Brain microvascular endothelial cell (primary cell): Measurements from ENCODE around the gene LMAN2.

Experiments used
- DNase-seq: peaks from one replicate; pipeline ENCODE4 v3.0.0-alpha.2; 2020
- H3K27ac ChIP-seq: fragments of 250-450 bp; sonication (Bioruptor Pico); 2 replicates; pipeline ENCODE4 v1.5.1; 2020; ENCODE audit warnings: mild to moderate bottlenecking, moderate library complexity
- H3K27me3 ChIP-seq: fragments of 250-450 bp; sonication (Bioruptor Pico); replicated peaks from 2 replicates; pipeline ENCODE4 v1.5.1; 2020; ENCODE audit warnings: mild to moderate bottlenecking
- H3K36me3 ChIP-seq: fragments of 250-450 bp; sonication (Bioruptor Pico); replicated peaks from 2 replicates; pipeline ENCODE4 v1.5.1; 2020; ENCODE audit warnings: mild to moderate bottlenecking
- H3K4me3 ChIP-seq: 2 replicates; pipeline ENCODE4 v1.5.1; 2011; ENCODE audit warnings: low read depth, mild to moderate bottlenecking, control low read depth, low read length, moderate library complexity
- in situ Hi-C: cut with HindIII; loops from 2 replicates; pipeline ENCODE4 v1.10.0; 2017; ENCODE audit warnings: low sequenced_read_pairs, low pct_ligation_motif_present
- TF ChIP-seq, protein P1 (sequence below): IDR thresholded peaks from 2 replicates; pipeline ENCODE4 v1.5.1; 2011; ENCODE audit warnings: low read depth, mild to moderate bottlenecking, moderate library complexity, low read length, control low read depth, inconsistent platforms; ENCODE audit errors: missing control alignments

Gene LMAN2

DNA sequence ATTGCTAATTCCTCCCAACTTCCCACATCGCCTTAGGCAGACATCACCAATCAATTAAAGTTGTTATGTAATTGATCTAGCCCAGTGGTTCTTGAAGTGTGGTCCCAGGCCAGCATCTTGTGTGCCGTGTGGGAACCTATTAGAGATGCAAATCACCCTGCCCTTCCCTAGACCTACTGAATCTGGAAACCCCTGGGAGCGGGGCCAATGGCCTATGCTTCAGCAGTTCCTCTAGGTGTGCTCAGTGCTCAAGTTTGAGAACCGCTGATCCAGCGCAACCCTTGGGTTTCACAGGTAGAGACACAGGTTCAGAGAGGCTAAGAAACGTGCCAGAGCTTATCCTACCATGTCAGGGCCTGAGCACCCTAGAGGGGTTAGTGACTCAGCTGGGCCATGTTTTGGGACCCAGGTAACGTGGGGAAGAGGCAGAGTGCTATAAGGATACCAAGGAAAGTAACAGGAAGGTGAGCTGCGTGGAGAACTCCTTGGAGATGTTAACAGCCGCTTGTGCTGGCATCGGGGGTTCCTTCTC, 37.1 kb upstream of the LMAN2 start:
- TF ChIP-seq, protein P1, sequence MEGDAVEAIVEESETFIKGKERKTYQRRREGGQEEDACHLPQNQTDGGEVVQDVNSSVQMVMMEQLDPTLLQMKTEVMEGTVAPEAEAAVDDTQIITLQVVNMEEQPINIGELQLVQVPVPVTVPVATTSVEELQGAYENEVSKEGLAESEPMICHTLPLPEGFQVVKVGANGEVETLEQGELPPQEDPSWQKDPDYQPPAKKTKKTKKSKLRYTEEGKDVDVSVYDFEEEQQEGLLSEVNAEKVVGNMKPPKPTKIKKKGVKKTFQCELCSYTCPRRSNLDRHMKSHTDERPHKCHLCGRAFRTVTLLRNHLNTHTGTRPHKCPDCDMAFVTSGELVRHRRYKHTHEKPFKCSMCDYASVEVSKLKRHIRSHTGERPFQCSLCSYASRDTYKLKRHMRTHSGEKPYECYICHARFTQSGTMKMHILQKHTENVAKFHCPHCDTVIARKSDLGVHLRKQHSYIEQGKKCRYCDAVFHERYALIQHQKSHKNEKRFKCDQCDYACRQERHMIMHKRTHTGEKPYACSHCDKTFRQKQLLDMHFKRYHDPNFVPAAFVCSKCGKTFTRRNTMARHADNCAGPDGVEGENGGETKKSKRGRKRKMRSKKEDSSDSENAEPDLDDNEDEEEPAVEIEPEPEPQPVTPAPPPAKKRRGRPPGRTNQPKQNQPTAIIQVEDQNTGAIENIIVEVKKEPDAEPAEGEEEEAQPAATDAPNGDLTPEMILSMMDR = no peak
- in situ Hi-C loops = no loop called here
- no peak for DNase-seq
- H3K27ac ChIP-seq = no peak overlapping the region
- no peak overlapping the region for H3K4me3 ChIP-seq
- H3K36me3 ChIP-seq = no peaks in the 10 kb centered on the region
- no peaks in the 10 kb centered on the region for H3K27me3 ChIP-seq

DNA sequence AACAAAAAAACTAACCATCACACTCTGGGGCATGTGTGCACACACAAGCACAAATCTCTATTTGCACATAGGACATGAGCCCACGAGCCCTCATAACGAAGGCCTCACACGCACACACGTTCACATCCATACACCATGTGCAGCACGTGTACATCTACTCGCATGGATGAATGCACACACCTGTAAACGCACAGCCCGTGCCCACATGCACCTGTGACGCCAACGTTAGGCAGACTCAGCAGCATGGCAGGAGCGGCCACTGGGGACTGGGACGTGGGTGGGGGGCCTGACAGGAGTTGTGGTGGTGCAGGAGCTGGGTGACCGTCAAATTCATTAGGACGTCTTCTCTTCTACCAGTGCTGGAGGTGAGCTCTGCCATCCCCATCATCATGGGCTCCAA, 35.9 kb upstream of the LMAN2 start:
- H3K27me3 ChIP-seq = no peaks in the 10 kb centered on the region
- TF ChIP-seq, protein P1 = no peak
- no peak overlapping the region for H3K4me3 ChIP-seq
- in situ Hi-C loops = no loop called here
- no peak overlapping the region for H3K27ac ChIP-seq
- no peaks in the 10 kb centered on the region for H3K36me3 ChIP-seq
- DNase-seq = no peak

DNA sequence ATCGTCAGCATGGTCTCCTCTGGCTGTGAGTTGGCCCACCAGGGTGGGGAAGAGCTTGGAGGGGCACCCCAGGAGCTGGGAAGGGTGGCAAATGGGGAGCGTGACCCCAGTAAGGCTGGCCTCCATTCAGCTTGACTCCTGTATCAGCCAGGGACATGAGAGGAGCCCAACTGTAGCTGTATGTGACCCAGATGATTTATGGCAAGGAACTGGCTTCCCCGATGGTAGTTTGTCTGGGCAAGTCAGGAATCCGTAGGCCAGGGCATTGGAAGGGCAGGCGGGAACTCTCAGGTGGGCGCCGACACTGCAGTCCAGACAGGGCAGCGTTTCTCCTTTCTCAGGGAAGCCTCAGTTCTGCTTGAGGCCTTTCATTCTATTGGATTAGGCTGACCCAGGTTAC, 35.1 kb upstream of the LMAN2 start:
- Histone ChIP-seq H3K36me3 (no peaks in the 10 kb centered on the region), H3K4me3 (no peak overlapping the region), H3K27me3 (no peaks in the 10 kb centered on the region), H3K27ac (no peak overlapping the region)
- in situ Hi-C loops = no loop called here
- no peak for DNase-seq
- TF ChIP-seq, protein P1 = no peak

DNA sequence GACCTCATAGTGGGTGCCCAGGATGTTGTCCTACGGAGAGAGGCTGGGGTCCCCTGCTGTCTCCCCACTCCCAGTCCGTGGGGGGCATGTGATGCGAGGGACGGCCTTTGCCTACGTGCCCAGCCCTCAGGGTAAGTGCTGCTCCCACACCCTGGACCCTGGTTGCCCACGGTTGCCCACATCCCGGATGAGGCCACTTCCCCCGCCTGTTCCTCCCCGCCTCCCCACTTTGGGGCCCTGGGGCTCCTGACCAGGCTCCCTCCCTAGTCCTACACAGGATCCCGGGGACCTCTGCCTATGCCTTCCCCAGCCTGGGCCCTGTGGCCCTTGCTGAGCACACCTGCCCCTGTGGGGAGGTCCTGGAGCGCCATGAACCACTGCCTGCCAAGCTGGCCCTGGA, 34.3 kb upstream of the LMAN2 start:
- no peak for DNase-seq
- TF ChIP-seq, protein P1 = no peak
- no peaks in the 10 kb centered on the region for H3K27me3 ChIP-seq
- no peaks in the 10 kb centered on the region for H3K36me3 ChIP-seq
- no peak overlapping the region for H3K4me3 ChIP-seq
- no peak overlapping the region for H3K27ac ChIP-seq
- in situ Hi-C loops = no loop called here

DNA sequence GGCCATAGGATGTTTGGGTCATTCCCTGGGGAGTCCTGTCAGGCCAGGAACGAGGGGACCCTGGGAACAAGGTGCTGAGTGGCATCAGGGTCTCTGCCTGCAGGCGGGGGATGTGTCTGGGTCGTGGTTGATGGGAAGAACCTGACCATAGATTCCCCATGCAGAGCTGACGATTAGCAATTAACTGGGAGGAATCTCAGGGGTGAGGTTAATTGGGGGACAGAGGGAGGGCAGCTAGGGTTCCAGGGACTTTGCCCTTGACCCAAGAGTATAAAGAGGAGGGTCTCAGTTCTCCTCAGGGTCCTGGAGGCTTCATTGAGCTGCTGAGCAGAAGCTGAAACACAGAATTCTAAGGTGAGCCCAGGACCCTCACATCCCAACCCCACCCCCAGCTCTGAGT, 32.7 kb upstream of the LMAN2 start, which contains the start of gene SLC34A1:
TSS of gene SLC34A1 (plus strand) at position 301 of the 400 bp plus-strand sequence. CDS start 1,308 bp downstream, outside the sequence.
- in situ Hi-C loops = no loop called here
- no peak within 1 kb of the TSS for H3K4me3 ChIP-seq
- no peaks in the 10 kb centered on the region for H3K27me3 ChIP-seq
- TF ChIP-seq, protein P1 = no peak
- no peak for DNase-seq
- H3K27ac ChIP-seq = no peak within 1 kb of the TSS
- H3K36me3 ChIP-seq = no peaks in the 10 kb centered on the region

DNA sequence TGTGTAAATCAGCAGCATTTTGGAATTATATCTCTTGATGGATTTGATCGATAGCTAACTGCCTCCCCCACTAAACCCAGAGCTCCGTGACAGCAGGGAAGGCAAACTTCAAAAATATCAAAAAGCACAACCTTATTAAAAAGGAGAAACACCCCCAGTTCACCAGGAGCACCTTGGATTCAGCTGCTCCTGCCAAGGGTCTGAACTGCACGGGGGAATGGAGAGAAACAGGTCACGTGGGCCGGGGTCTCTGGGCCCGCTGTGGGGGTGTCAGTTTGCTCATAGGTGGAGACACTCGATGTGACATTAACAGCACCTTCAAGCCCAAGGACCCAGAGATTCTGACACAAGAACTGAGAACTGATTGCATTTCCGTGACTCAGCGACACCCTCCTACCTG, 31.7 kb upstream of the LMAN2 start:
- no peak for DNase-seq
- H3K27ac ChIP-seq = no peak overlapping the region
- no peaks in the 10 kb centered on the region for H3K36me3 ChIP-seq
- no peak overlapping the region for H3K4me3 ChIP-seq
- TF ChIP-seq, protein P1 = no peak
- in situ Hi-C loops = no loop called here
- H3K27me3 ChIP-seq = no peaks in the 10 kb centered on the region
